Endothelial cell of umbilical vein (primary cell): ENCODE measurements around the gene PRR5L. TPM values are rescaled to one million over a fixed set of nuclear protein-coding genes. Genes with fewer than 3 reads are reported as not detected.

Experiments
- BruUV-seq: library from RNA; stranded (reverse); fragments of 400-500 nt; replicated peaks from 2 replicates; lab custom pipeline; 2021; lab: Mats Ljungman, UMichigan
- CTCF ChIA-PET: fragments of 300-600, 350-600 bp; sonication (Branson Sonifier 250); formaldehyde crosslinking; loops from one replicate; lab custom pipeline; 2021; ENCODE audit warnings: antibody characterized with exemption, inconsistent platforms; lab: Charles Lee
- POLR2A ChIA-PET: fragments of 300-600, 350-600 bp; sonication (Branson Sonifier 250); formaldehyde crosslinking; loops from one replicate; lab custom pipeline; 2021; ENCODE audit warnings: antibody characterized with exemption, inconsistent platforms; lab: Charles Lee
- DNase-seq: peaks from one replicate; pipeline ENCODE4 v3.0.0-alpha.2; 2011; ENCODE audit warnings: low read depth, low spot score
- FAIRE-seq: peaks from 2 replicates; lab custom pipeline; 2011; peaks lifted over from hg19 to GRCh38; lab: Jason Lieb, UNC
- H2AFZ ChIP-seq: 2 replicates; pipeline ENCODE4 v1.6.0; 2012; ENCODE audit warnings: low read depth, low read length, control low read depth, inconsistent platforms
- H3K27ac ChIP-seq: 2 replicates; pipeline ENCODE4 v1.5.1; 2011; ENCODE audit warnings: low read depth, mild to moderate bottlenecking, control low read depth, low read length, moderate library complexity; ENCODE audit not compliant: insufficient read depth
- H3K27me3 ChIP-seq, 2 experiments: 2 replicates each; pipeline versions ENCODE4 v1.6.0 to v1.6.1; 2011; ENCODE audit warnings: low read length in 2 of 2, mixed read lengths in 1 of 2; ENCODE audit not compliant: control insufficient read depth in 2 of 2, insufficient read depth in 2 of 2
- H3K36me3 ChIP-seq, 2 experiments: 2 replicates in 1 of 2; 3 replicates in 1 of 2; pipeline ENCODE4 v1.5.1; 2011; ENCODE audit warnings: low read length in 2 of 2, mild to moderate bottlenecking in 1 of 2, moderate library complexity in 1 of 2; ENCODE audit not compliant: control insufficient read depth in 2 of 2, insufficient read depth in 2 of 2; ENCODE audit errors: extremely low read depth in 1 of 2
- H3K4me1 ChIP-seq: 3 replicates; pipeline ENCODE4 v1.5.1; 2011; ENCODE audit warnings: mild to moderate bottlenecking, low read length; ENCODE audit not compliant: control insufficient read depth, insufficient read depth; ENCODE audit errors: extremely low read depth
- H3K4me2 ChIP-seq: 2 replicates; pipeline ENCODE4 v1.6.1; 2011; ENCODE audit warnings: low read length, control low read depth, mixed read lengths; ENCODE audit not compliant: insufficient read depth
- H3K4me3 ChIP-seq, 3 experiments: fragments of 200-600 bp in 1 of 3; sonication (generic), shearing (Covaris generic) in 1 of 3; replicated peaks in 1 of 3; 2 replicates each; pipeline ENCODE4 v1.5.1; 2011 to 2016; ENCODE audit warnings: control low read depth in 3 of 3, low read length in 3 of 3, mild to moderate bottlenecking in 2 of 3, inconsistent platforms in 1 of 3, low read depth in 1 of 3, moderate library complexity in 1 of 3; ENCODE audit not compliant: insufficient read depth in 1 of 3
- H3K79me2 ChIP-seq: 2 replicates; pipeline ENCODE4 v1.6.0; 2012; ENCODE audit warnings: low read length, inconsistent platforms; ENCODE audit not compliant: control insufficient read depth, insufficient read depth
- H3K9ac ChIP-seq: replicated peaks from 2 replicates; pipeline ENCODE3; 2011; ENCODE audit warnings: low read length, control low read depth; ENCODE audit not compliant: insufficient read depth; ENCODE audit errors: extremely low read depth
- H3K9me1 ChIP-seq: replicated peaks from 3 replicates; pipeline ENCODE4 v1.6.0; 2011; ENCODE audit warnings: mild to moderate bottlenecking, low read length; ENCODE audit not compliant: control insufficient read depth, insufficient read depth; ENCODE audit errors: extremely low read depth
- H3K9me3 ChIP-seq: replicated peaks from 2 replicates; pipeline ENCODE4 v1.5.1; 2012; ENCODE audit warnings: low read length, inconsistent platforms; ENCODE audit not compliant: control insufficient read depth, insufficient read depth
- H4K20me1 ChIP-seq: replicated peaks from 2 replicates; pipeline ENCODE3; 2011; ENCODE audit warnings: mild to moderate bottlenecking, low read length; ENCODE audit not compliant: control insufficient read depth, insufficient read depth; ENCODE audit errors: extremely low read depth
- CTCF ChIP-seq, 2 donors: IDR thresholded peaks; 1 replicate in 1 of 2; 2 replicates in 1 of 2; pipeline ENCODE4 v1.5.1; 2011; ENCODE audit warnings: low read length in 2 of 2, mild to moderate bottlenecking in 2 of 2, moderate library complexity in 2 of 2, control low read depth in 1 of 2, inconsistent platforms in 1 of 2, low read depth in 1 of 2; ENCODE audit not compliant: insufficient read depth in 1 of 2; ENCODE audit errors: extremely low read depth in 1 of 2
- EZH2 ChIP-seq: IDR thresholded peaks from 2 replicates; pipeline ENCODE4 v1.6.1; 2012; ENCODE audit warnings: borderline replicate concordance, low read depth, mild to moderate bottlenecking, moderate library complexity, low read length, inconsistent platforms; ENCODE audit not compliant: severe bottlenecking
- FOS ChIP-seq: IDR thresholded peaks from 2 replicates; pipeline ENCODE4 v1.6.1; 2011; ENCODE audit warnings: mild to moderate bottlenecking, low read length, moderate library complexity, borderline replicate concordance; ENCODE audit not compliant: insufficient read depth
- GATA2 ChIP-seq: IDR thresholded peaks from 2 replicates; pipeline ENCODE4 v1.7.0; 2011; ENCODE audit warnings: low read depth, mild to moderate bottlenecking, moderate library complexity, mixed read lengths, low read length; ENCODE audit not compliant: insufficient read length, insufficient read depth
- JUN ChIP-seq: IDR thresholded peaks from 2 replicates; pipeline ENCODE4 v1.6.1; 2011; ENCODE audit warnings: borderline replicate concordance, low read depth; ENCODE audit not compliant: insufficient read length, insufficient read depth
- MAX ChIP-seq: IDR thresholded peaks from 2 replicates; pipeline ENCODE4 v1.6.1; 2011; ENCODE audit not compliant: insufficient read depth, insufficient read length
- MYC ChIP-seq: IDR thresholded peaks from one replicate; pipeline ENCODE4 v1.6.1; 2011; ENCODE audit warnings: mild to moderate bottlenecking, low read depth, low read length
- POLR2A ChIP-seq: IDR thresholded peaks from 2 replicates; pipeline ENCODE4 v1.6.1; 2012; ENCODE audit warnings: low read depth, mild to moderate bottlenecking, control low read depth, low read length
- POLR2AphosphoS5 ChIP-seq: IDR thresholded peaks from 2 replicates; pipeline ENCODE4 v1.6.1; 2012; ENCODE audit warnings: low read depth, mild to moderate bottlenecking, control low read depth, low read length, moderate library complexity; ENCODE audit not compliant: insufficient read depth
- dilution Hi-C: fragments of 300-500 bp; cut with MboI; formaldehyde crosslinking; loops from one replicate; pipeline ENCODE4 v1.15.0; 2019; ENCODE audit warnings: low sequenced_read_pairs; ENCODE audit not compliant: extremely low pct_ligation_motif_present
- intact Hi-C: fragments of 100-400 bp; cut with micrococcal nuclease; formaldehyde crosslinking; loops from one replicate; pipeline ENCODE4 v1.10.0; 2022
- polyA plus RNA-seq, 4 experiments: library from polyadenylated mRNA; depleted of rRNA in 3 of 4; stranded (reverse) in 3 of 4; unstranded in 1 of 4; fragments of >200 nt; gene quantifications; 2 replicates each; pipeline versions ENCODE4 v1.2.1 to v1.2.3, GENCODE V29; 2011 to 2012; ENCODE audit warnings: missing spikeins in 1 of 4
- total RNA-seq: library from RNA; stranded (reverse); gene quantifications from 2 replicates; pipeline ENCODE4 v1.2.3, GENCODE V29; 2021

Gene PRR5L
- total and polyA plus RNA-seq, 2 donors (not counting 3 experiments of a cell fraction or from before 2014, with no cell fraction given), result 2.5 to 6.1 TPM

DNA sequence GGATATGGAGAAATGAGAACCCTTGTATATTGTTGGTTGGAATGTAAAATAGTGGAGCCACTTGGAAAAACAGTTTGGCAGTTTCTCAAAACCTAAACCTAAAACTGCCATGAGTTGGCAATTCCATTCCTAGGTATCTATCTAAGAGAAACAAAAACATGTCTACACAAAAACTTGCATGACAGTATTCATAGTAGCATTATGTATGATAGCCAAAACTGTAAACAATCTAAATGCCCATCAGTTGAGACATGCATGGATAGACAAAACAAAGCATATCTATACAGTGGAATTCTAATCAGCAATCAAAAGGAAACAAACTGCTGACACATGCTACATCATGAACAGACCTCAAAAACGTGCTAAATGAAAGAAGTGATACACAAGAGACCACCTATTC lies 179.1 kb downstream of the PRR5L start:
- DNase-seq, result no peak
- Histone ChIP-seq H2AFZ (no peak overlapping the region), H3K27me3 (no peaks in the 10 kb centered on the region), H3K79me2 (no peaks in the 10 kb centered on the region), H3K36me3 (no peaks in the 10 kb centered on the region), H3K4me2 (no peak overlapping the region), H3K4me1 (no peaks in the 10 kb centered on the region), H4K20me1 (no peaks in the 10 kb centered on the region), H3K27ac (no peak overlapping the region), H3K9me3 (no peaks in the 10 kb centered on the region), H3K9ac (no peak overlapping the region), H3K4me3 (no peak overlapping the region), H3K9me1 (no peaks in the 10 kb centered on the region)
- no peak for TF ChIP-seq GATA2
- TF ChIP-seq MYC, result no peak
- no peak for TF ChIP-seq JUN
- TF ChIP-seq EZH2, result no peak
- no peak for TF ChIP-seq CTCF (IDR thresholded peaks at IDR 0.05; ENCODE audit: extremely low read depth in 1 of 2, insufficient read depth in 1 of 2, low read depth in 1 of 2, low read length in 2 of 2)
- no peak for TF ChIP-seq POLR2AphosphoS5
- no peak for TF ChIP-seq FOS
- TF ChIP-seq POLR2A, result no peak
- TF ChIP-seq MAX, result no peak
- no peak for FAIRE-seq
- no TSS peak for BruUV-seq
- dilution Hi-C loops, result no loop called here
- intact Hi-C loops, result loop anchor here (5.0 to 10.0 kb wide), 2 partner anchors 858 to 990 kb away; partner anchors contain the start of gene FJX1
- POLR2A ChIA-PET, result no interaction called here
- CTCF ChIA-PET, result no interaction called here
